Measurements from ENCODE around the gene BRD3OS. TPM values are rescaled to one million over a fixed set of nuclear protein-coding genes. Genes with fewer than 3 reads are reported as not detected.
A peak's percentile ranks its signal among the peaks of the same experiment; 100 is the strongest.

The BRD3OS gene
- total RNA-seq, 6 donors from 2014 or later: 7.0 to 17.8 (median 11.6) TPM

DNA sequence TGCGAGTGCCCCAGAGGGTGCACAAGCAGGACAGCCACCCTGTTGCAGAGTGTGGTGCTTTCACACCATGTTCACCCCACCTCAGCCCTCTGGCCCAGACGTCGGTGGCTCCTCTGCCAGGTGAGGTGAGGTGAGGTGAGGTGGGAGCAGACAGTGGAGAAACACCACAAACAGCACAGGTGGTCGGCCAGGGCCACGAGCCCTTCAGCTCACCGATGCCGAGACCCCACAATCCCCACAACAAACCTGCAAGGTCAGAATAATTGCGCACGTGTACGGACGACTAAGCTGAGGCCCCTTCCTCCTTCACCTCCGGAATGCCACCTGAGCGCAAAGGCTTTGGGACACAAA is 32.0 kb downstream of the BRD3OS start:
- Histone ChIP-seq H3K36me3 (peaks cover 0 to 12% (median 11%) of the 10 kb centered on the region in 4 donors), H3K4me1 (peaks cover 57 to 78% (median 68%) of the 10 kb centered on the region in 4 donors), H3K4me3 (no peak overlapping the region), H3K9me3 (no peaks in the 10 kb centered on the region), H3K27ac (peak overlapping the region in 2 of 4 donors; percentile 28 to 71), H3K27me3 (no peaks in the 10 kb centered on the region)
- WGBS, 2 donors: 79 to 87% methylated on average over 9 to 13 of the region's 13 CpGs
- DNase-seq (peak in 1 of 2 donors; percentile 46), ATAC-seq (ENCODE audit: low FRiP score in 2 of 2) (no peak)
- no peak for TF ChIP-seq POLR2AphosphoS5 (IDR thresholded peaks at IDR 0.05)
- no peak for TF ChIP-seq EP300 (IDR thresholded peaks at IDR 0.05)
- TF ChIP-seq, protein P1, sequence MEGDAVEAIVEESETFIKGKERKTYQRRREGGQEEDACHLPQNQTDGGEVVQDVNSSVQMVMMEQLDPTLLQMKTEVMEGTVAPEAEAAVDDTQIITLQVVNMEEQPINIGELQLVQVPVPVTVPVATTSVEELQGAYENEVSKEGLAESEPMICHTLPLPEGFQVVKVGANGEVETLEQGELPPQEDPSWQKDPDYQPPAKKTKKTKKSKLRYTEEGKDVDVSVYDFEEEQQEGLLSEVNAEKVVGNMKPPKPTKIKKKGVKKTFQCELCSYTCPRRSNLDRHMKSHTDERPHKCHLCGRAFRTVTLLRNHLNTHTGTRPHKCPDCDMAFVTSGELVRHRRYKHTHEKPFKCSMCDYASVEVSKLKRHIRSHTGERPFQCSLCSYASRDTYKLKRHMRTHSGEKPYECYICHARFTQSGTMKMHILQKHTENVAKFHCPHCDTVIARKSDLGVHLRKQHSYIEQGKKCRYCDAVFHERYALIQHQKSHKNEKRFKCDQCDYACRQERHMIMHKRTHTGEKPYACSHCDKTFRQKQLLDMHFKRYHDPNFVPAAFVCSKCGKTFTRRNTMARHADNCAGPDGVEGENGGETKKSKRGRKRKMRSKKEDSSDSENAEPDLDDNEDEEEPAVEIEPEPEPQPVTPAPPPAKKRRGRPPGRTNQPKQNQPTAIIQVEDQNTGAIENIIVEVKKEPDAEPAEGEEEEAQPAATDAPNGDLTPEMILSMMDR (IDR thresholded peaks at IDR 0.05): no peak
- TF ChIP-seq POLR2A (IDR thresholded peaks at IDR 0.05): no peak

DNA sequence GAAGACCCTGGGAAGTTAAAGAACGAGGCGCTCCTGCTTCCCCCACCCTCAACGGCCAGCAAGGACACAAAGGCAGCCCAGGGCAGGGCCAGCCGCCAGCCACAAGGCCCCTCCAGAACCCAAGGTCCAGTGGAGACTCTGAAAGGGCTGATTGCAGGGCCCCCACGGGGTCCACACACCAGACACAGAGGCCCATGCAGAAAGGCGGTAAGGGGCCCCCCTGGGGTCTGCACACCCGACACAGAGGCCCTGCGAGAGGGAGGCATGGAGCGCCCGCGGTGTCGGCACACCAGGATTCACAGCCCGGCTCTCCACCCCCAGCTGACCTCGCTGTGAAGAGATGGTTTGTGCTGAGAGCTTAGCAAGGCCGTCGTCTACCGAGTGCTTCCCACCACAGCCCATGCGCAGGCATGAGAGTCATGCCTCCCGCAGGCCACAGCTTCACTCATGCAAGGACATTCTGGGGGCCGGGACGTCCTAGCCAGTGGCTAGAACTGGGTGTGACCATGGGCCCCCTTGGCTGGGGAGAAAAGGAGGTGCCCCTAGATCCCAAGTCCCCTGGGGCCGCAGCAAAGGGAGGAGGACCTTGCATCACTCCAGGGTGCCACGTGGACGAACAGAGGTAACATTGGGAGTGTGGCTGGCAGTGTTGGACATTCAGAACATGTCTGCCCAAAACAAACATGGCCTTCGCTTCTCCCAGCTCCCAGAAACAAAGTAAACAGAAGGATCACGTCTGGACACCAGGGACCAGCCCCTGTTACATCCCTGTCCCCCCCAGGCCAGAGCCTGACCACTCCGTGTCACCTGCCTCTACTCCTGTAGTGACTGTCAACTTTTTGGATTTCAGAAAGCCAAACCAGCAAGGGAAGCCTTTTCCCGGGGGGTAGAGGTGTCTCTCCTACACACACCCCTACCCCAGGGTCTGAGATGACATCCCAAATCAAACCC is 32.7 kb downstream of the BRD3OS start:
- H3K27ac ChIP-seq: peak overlapping the region in 1 of 4 donors; percentile 28

DNA sequence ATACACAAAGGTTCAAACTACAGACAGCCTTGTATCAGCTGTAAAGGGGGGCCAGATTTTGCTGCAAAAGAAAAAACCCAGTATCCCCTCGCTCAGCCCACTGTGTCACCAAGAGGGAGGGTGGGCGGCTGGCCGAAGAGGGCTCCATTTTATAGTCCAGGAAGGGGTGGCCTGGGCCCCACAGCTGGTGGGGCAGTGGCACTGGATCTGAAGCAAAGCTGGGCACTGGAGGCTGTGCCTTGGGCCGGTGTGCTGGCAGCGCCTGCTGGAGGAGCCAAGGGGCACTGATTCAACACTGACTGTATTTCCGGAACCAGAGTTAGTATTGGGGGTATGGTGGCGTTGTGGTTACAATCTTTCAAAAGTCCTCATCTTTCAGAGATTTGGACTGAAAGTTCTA is 33.4 kb downstream of the BRD3OS start:
- Histone ChIP-seq H3K27me3 (no peaks in the 10 kb centered on the region), H3K36me3 (no peaks in the 10 kb centered on the region), H3K4me3 (no peak overlapping the region), H3K9me3 (no peaks in the 10 kb centered on the region), H3K4me1 (peaks cover 67 to 93% (median 76%) of the 10 kb centered on the region in 4 donors), H3K27ac (no peak overlapping the region)
- ATAC-seq (ENCODE audit: low FRiP score in 2 of 2) (no peak), DNase-seq (peak in 1 of 2 donors; percentile 67)
- TF ChIP-seq POLR2A (IDR thresholded peaks at IDR 0.05) (no peak), POLR2AphosphoS5 (IDR thresholded peaks at IDR 0.05) (no peak), EP300 (IDR thresholded peaks at IDR 0.05) (no peak)
- TF ChIP-seq, protein P1 (IDR thresholded peaks at IDR 0.05): no peak
- WGBS, 2 donors: 83 to 87% methylated on average over 7 of the region's 7 CpGs

More for the DNA sequence above, 32.7 kb downstream of the BRD3OS start:
- peak in 1 of 2 donors; percentile 57 for DNase-seq
- no peaks in the 10 kb centered on the region for H3K9me3 ChIP-seq
- no peak overlapping the region for H3K4me3 ChIP-seq
- H3K27me3 ChIP-seq: no peaks in the 10 kb centered on the region
- TF ChIP-seq EP300 (IDR thresholded peaks at IDR 0.05) (no peak), POLR2A (IDR thresholded peaks at IDR 0.05) (no peak), POLR2AphosphoS5 (IDR thresholded peaks at IDR 0.05) (no peak)
- TF ChIP-seq, protein P1 (IDR thresholded peaks at IDR 0.05): no peak
- 65 to 84% methylated on average over 9 to 27 of the region's 28 CpGs for WGBS, 2 donors
- ATAC-seq (ENCODE audit: low FRiP score in 2 of 2): no peak
- peaks cover 64 to 86% (median 75%) of the 10 kb centered on the region in 4 donors for H3K4me1 ChIP-seq
- H3K36me3 ChIP-seq: peaks cover 0 to 4% (median 3%) of the 10 kb centered on the region in 4 donors

DNA sequence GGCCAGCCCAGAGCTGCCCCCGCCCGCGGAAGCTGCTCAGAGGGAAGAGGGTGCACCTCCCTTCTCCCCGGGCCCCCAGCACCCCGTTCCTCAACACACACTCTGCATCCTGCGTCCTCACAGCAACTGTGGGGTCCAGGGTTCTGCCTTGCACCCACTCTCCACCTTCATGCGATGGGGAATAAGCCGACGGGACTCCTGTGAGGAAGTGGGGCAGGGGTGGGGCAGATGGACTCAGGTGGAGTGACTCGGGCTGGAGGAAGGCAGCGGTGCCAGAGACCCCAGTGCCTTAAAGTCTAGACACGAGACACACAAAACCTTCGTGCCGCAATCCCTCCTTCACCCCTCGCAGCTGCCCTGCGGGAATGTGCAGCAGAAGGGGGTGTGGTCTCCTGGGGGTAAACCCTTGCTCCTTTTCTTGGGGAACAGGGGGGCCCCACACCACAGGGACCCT is 33.9 kb downstream of the BRD3OS start:
- WGBS, 2 donors: 84 to 85% methylated on average over 13 to 16 of the region's 16 CpGs
- H3K9me3 ChIP-seq: no peaks in the 10 kb centered on the region
- no peaks in the 10 kb centered on the region for H3K36me3 ChIP-seq
- H3K4me3 ChIP-seq: no peak overlapping the region
- peak overlapping the region in 1 of 4 donors; percentile 61 for H3K27ac ChIP-seq
- no peaks in the 10 kb centered on the region for H3K27me3 ChIP-seq
- DNase-seq: peak in 1 of 2 donors; percentile 46
- peaks cover 70 to 98% (median 76%) of the 10 kb centered on the region in 4 donors for H3K4me1 ChIP-seq
- ATAC-seq (ENCODE audit: low FRiP score in 2 of 2): no peak
- TF ChIP-seq EP300 (IDR thresholded peaks at IDR 0.05) (no peak), POLR2AphosphoS5 (IDR thresholded peaks at IDR 0.05) (no peak), POLR2A (IDR thresholded peaks at IDR 0.05) (no peak)
- TF ChIP-seq, protein P1 (IDR thresholded peaks at IDR 0.05): no peak

Data from upper lobe of left lung (tissue), 6 donors.